Neuronal stem cell (in vitro differentiated cells): Measurements from ENCODE around the gene TRA2A.
A peak's percentile ranks its signal among the peaks of the same experiment; 100 is the strongest.

Experiments used
- DNase-seq: peaks from one replicate; pipeline ENCODE4 v3.0.0-alpha.2; 2013; ENCODE audit warnings: low spot score
- H2AFZ ChIP-seq: one replicate; pipeline ENCODE4 v1.6.1; 2013; ENCODE audit warnings: mild to moderate bottlenecking, low read length, inconsistent platforms
- H2AK5ac ChIP-seq: 2 replicates; pipeline ENCODE4 v1.6.1; 2013; ENCODE audit warnings: low read depth, mild to moderate bottlenecking, inconsistent platforms, low read length, moderate library complexity, mixed read lengths
- H2BK120ac ChIP-seq: 2 replicates; pipeline ENCODE4 v1.6.1; 2013; ENCODE audit warnings: low read depth, mild to moderate bottlenecking, inconsistent platforms, low read length, moderate library complexity, mixed read lengths
- H2BK12ac ChIP-seq: one replicate; pipeline ENCODE4 v1.6.1; 2013; ENCODE audit warnings: low read length, inconsistent platforms
- H2BK15ac ChIP-seq: 2 replicates; pipeline ENCODE4 v1.6.1; 2013; ENCODE audit warnings: mild to moderate bottlenecking, low read length, inconsistent platforms, mixed read lengths
- H2BK5ac ChIP-seq: one replicate; pipeline ENCODE4 v1.6.1; 2013; ENCODE audit warnings: inconsistent platforms, mild to moderate bottlenecking, low read length, moderate library complexity
- H3K14ac ChIP-seq: one replicate; pipeline ENCODE4 v1.6.1; 2013; ENCODE audit warnings: low read length, inconsistent platforms
- H3K18ac ChIP-seq: 2 replicates; pipeline ENCODE4 v1.6.1; 2013; ENCODE audit warnings: low read length, inconsistent platforms
- H3K23ac ChIP-seq: 2 replicates; pipeline ENCODE4 v1.6.1; 2013; ENCODE audit warnings: low read depth, mild to moderate bottlenecking, mixed read lengths, low read length, inconsistent platforms; ENCODE audit not compliant: poor library complexity
- H3K27ac ChIP-seq: replicated peaks from 3 replicates; pipeline ENCODE4 v1.5.1; 2013; ENCODE audit warnings: low read length, inconsistent platforms
- H3K27me3 ChIP-seq, 3 experiments: 2 replicates each; pipeline ENCODE4 v1.6.1; 2013; ENCODE audit warnings: low read length in 3 of 3, mild to moderate bottlenecking in 2 of 3, inconsistent platforms in 1 of 3, low read depth in 1 of 3, mixed read lengths in 1 of 3, moderate library complexity in 1 of 3; ENCODE audit not compliant: control insufficient read depth in 3 of 3, insufficient read depth in 3 of 3
- H3K36me3 ChIP-seq, 2 donors: replicated peaks in 1 of 2; 2 replicates each; pipeline ENCODE4 v1.6.1; 2013; ENCODE audit warnings: low read length in 2 of 2; ENCODE audit not compliant: control insufficient read depth in 2 of 2, insufficient read depth in 2 of 2
- H3K4ac ChIP-seq: 2 replicates; pipeline ENCODE4 v1.6.1; 2013; ENCODE audit warnings: inconsistent platforms, mild to moderate bottlenecking, low read length, moderate library complexity
- H3K4me1 ChIP-seq, 2 donors: 1 replicate in 1 of 2; 2 replicates in 1 of 2; pipeline ENCODE4 v1.6.1; 2013; ENCODE audit warnings: low read length in 2 of 2, low read depth in 1 of 2; ENCODE audit not compliant: control insufficient read depth in 2 of 2, insufficient read depth in 1 of 2
- H3K4me2 ChIP-seq: one replicate; pipeline ENCODE4 v1.6.1; 2013; ENCODE audit warnings: mild to moderate bottlenecking, low read length, inconsistent platforms; ENCODE audit not compliant: insufficient read depth, poor library complexity, severe bottlenecking
- H3K4me3 ChIP-seq, 2 donors: 2 replicates each; pipeline ENCODE4 v1.5.1; 2013; ENCODE audit warnings: low read length in 2 of 2, mild to moderate bottlenecking in 2 of 2, inconsistent platforms in 1 of 2, moderate library complexity in 1 of 2
- H3K79me1 ChIP-seq: one replicate; pipeline ENCODE4 v1.6.1; 2013; ENCODE audit warnings: low read depth, mild to moderate bottlenecking, inconsistent platforms, low read length, moderate library complexity
- H3K9ac ChIP-seq: one replicate; pipeline ENCODE4 v1.6.1; 2013; ENCODE audit warnings: mild to moderate bottlenecking, low read depth, low read length, inconsistent platforms; ENCODE audit not compliant: poor library complexity
- H3K9me3 ChIP-seq, 2 donors: replicated peaks in 1 of 2; 2 replicates each; pipeline versions ENCODE3 to v1.6.1; 2013; ENCODE audit warnings: low read length in 2 of 2, mild to moderate bottlenecking in 2 of 2, inconsistent platforms in 1 of 2, low read depth in 1 of 2, mixed read lengths in 1 of 2, moderate library complexity in 1 of 2; ENCODE audit not compliant: control insufficient read depth in 2 of 2, insufficient read depth in 1 of 2
- H4K8ac ChIP-seq: one replicate; pipeline ENCODE4 v1.6.1; 2013; ENCODE audit warnings: low read depth, mild to moderate bottlenecking, inconsistent platforms, low read length, moderate library complexity
- H4K91ac ChIP-seq: one replicate; pipeline ENCODE4 v1.6.1; 2013; ENCODE audit warnings: low read length, low read depth, mild to moderate bottlenecking, inconsistent platforms; ENCODE audit not compliant: poor library complexity
- WGBS, 2 donors: extraction: QIAGEN DNeasy Blood & Tissue Kit; methylation state at CpG; one replicate each; pipeline ENCODE4 v1.1.7; 2013; ENCODE audit warnings: missing lambda C conversion rate in 2 of 2, mixed read lengths in 1 of 2; ENCODE audit not compliant: insufficient read length in 2 of 2, insufficient replicate concordance in 1 of 2; ENCODE audit errors: extremely low coverage in 2 of 2; 5-methylcytosine and 5-hydroxymethylcytosine counted together

Gene TRA2A

DNA sequence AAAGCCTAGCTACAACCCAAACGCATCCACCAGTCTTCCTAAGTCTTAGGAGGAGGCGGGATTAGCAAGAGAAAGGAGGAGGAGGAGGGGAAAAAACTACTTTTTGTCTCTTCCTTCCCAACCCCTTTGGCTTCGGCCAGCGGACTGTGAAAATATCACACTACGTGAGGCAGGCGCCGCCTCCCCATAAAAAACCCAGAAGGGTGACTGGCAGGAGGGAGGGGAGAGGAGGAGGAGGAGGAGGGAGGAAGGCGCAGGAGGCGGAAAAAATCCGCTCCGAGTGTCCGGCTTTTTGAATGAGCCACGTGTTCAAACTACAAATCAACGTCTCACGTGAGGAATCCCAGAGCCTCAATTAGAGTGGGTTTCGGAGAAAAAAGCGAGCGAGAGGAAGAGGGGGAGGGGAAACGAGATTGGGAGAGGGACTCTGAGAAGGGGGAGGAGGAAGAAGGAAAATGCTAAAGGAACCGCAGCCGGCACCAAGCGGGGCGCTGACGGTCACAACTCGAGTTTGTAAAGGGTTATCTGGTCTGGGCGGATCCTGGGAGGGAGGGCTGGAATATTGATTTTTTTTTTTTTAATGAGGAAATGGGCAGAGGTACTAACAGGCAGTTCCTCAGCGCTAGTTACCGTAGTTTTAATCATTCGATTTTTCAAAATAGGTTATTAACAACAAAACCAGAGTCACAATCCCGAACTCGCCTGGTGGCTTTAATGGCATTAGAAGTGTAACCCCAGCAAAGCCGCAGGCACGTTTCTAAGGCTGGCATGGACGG is 61.3 kb downstream of the TRA2A start, which contains the start of gene IGF2BP3:
Gene IGF2BP3, minus strand, starts transcription at position 162 of the 776 bp plus-strand sequence. CDS start 381 bp downstream, outside the sequence.
- Histone ChIP-seq H2BK5ac (peak within 1 kb of the TSS; percentile 99), H2BK15ac (peak within 1 kb of the TSS; percentile 99), H3K4me1 (peaks cover 4 to 6% of the 10 kb centered on the region in 2 donors), H3K4me2 (peak within 1 kb of the TSS; percentile 80), H3K14ac (peak within 1 kb of the TSS; percentile 84), H3K4ac (peak within 1 kb of the TSS; percentile 84), H3K36me3 (peaks cover 0 to 21% of the 10 kb centered on the region in 2 donors), H3K27me3 (no peaks in the 10 kb centered on the region), H3K23ac (peak within 1 kb of the TSS; percentile 86), H2BK12ac (peak within 1 kb of the TSS; percentile 94), H3K9ac (peak within 1 kb of the TSS; percentile 100), H2AFZ (peak within 1 kb of the TSS; percentile 31), H4K91ac (no peak within 1 kb of the TSS), H3K18ac (peak within 1 kb of the TSS; percentile 98), H3K27ac (peak within 1 kb of the TSS; percentile 97), H3K9me3 (no peaks in the 10 kb centered on the region), H4K8ac (no peak within 1 kb of the TSS), H3K4me3 (peak within 1 kb of the TSS; percentile 89 to 93), H2AK5ac (peak within 1 kb of the TSS; percentile 81), H2BK120ac (peak within 1 kb of the TSS; percentile 96), H3K79me1 (peaks cover 9% of the 10 kb centered on the region)
- WGBS, 2 donors = no CpG with 5 or more reads among the region's 34 CpGs
- peak; percentile 98 for DNase-seq

DNA sequence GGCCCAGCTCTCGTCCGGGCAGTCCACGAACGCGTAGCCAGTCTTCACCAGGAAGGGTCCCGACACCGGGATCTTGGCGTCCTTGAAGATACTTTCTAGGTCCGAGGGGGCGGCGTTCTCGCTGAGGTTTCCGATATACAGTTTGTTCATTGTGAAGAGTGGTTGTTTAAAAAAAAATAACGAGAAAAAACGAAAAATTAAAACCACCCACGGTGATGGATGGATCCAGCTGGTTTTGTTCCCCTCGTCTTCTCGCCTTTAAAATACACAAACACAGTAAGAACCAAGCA is 61.9 kb downstream of the TRA2A start:
- H2AK5ac ChIP-seq = peak overlapping the region; percentile 81
- peak overlapping the region; percentile 86 for H3K23ac ChIP-seq
- H2BK5ac ChIP-seq = peak overlapping the region; percentile 99
- H3K14ac ChIP-seq = peak overlapping the region; percentile 8
- H4K91ac ChIP-seq = no peak overlapping the region
- peaks cover 9% of the 10 kb centered on the region for H3K79me1 ChIP-seq
- peak overlapping the region; percentile 89 to 93 for H3K4me3 ChIP-seq
- peak overlapping the region; percentile 98 for H3K18ac ChIP-seq
- H3K36me3 ChIP-seq = peaks cover under 1 to 26% of the 10 kb centered on the region in 2 donors
- H2BK12ac ChIP-seq = peak overlapping the region; percentile 94
- peak overlapping the region; percentile 96 for H2BK120ac ChIP-seq
- peak overlapping the region; percentile 80 for H3K4me2 ChIP-seq
- H2AFZ ChIP-seq = no peak overlapping the region
- H3K4ac ChIP-seq = peak overlapping the region; percentile 84
- H4K8ac ChIP-seq = no peak overlapping the region
- H3K27me3 ChIP-seq = no peaks in the 10 kb centered on the region
- peak; percentile 17 for DNase-seq
- WGBS, 2 donors = no CpG with 5 or more reads among the region's 18 CpGs
- peak overlapping the region; percentile 96 for H2BK15ac ChIP-seq
- H3K9ac ChIP-seq = peak overlapping the region; percentile 100
- H3K4me1 ChIP-seq = peaks cover 9 to 10% of the 10 kb centered on the region in 2 donors
- peak overlapping the region; percentile 97 for H3K27ac ChIP-seq
- H3K9me3 ChIP-seq = no peaks in the 10 kb centered on the region

DNA sequence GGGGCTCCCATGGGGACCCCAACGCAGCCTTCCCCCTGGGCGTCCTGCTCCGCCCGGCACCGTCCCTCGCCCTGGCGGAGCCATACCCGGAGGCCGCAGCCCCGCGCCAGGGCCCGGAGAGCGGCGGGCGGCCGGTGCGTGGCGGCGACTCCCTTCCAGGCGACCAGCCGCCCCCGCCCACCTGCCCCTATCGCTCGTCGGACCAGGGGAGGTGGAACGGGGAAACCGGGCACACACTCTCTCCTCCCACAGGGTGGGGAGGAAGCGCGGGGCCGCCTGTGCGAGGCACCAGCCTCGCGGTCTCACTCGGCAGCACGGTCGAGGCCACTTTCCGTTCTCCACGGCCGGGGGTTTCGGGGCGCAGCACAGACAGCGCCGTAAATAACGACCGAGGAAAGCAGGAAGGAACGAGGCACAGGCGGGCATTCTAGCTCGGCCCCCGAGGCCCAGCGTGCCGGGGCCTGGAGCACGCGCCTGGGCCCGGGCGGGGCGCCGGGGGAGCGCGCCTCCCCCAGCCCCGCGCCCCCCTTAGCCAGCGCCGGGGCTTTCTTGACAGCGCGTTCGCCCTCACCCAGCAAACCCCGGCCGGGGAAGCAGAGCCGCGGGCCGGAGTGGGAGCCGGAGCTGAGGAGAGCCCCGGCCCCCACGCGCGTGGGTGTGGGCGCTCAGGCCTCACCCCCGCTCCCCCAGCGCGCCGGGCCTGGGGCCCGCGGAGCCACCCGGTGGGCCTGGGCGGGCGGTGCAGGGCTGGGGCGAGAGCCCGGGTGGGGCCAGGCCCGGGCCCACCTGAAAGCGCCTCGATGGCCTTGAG is 62.4 kb downstream of the TRA2A start:
- peak overlapping the region; percentile 89 to 93 for H3K4me3 ChIP-seq
- peak overlapping the region; percentile 84 for H3K14ac ChIP-seq
- H2AK5ac ChIP-seq = peak overlapping the region; percentile 81
- peak overlapping the region; percentile 100 for H3K9ac ChIP-seq
- H3K4ac ChIP-seq = peak overlapping the region; percentile 84
- peak overlapping the region; percentile 97 for H3K27ac ChIP-seq
- H2BK120ac ChIP-seq = peak overlapping the region; percentile 96
- H3K4me2 ChIP-seq = peak overlapping the region; percentile 80
- peaks cover 10 to 13% of the 10 kb centered on the region in 2 donors for H3K4me1 ChIP-seq
- H2BK12ac ChIP-seq = peak overlapping the region; percentile 94
- H2BK5ac ChIP-seq = peak overlapping the region; percentile 99
- DNase-seq = no peak
- peaks cover 1 to 29% of the 10 kb centered on the region in 2 donors for H3K36me3 ChIP-seq
- H4K91ac ChIP-seq = no peak overlapping the region
- peaks cover 9% of the 10 kb centered on the region for H3K79me1 ChIP-seq
- H4K8ac ChIP-seq = no peak overlapping the region
- H2BK15ac ChIP-seq = peak overlapping the region; percentile 99
- H3K23ac ChIP-seq = peak overlapping the region; percentile 86
- H3K9me3 ChIP-seq = no peaks in the 10 kb centered on the region
- WGBS, 2 donors = no CpG with 5 or more reads among the region's 91 CpGs
- H3K27me3 ChIP-seq = no peaks in the 10 kb centered on the region
- H3K18ac ChIP-seq = peak overlapping the region; percentile 98
- H2AFZ ChIP-seq = no peak overlapping the region
